ENCODE data around the gene SLC39A1.

Gene SLC39A1

DNA sequence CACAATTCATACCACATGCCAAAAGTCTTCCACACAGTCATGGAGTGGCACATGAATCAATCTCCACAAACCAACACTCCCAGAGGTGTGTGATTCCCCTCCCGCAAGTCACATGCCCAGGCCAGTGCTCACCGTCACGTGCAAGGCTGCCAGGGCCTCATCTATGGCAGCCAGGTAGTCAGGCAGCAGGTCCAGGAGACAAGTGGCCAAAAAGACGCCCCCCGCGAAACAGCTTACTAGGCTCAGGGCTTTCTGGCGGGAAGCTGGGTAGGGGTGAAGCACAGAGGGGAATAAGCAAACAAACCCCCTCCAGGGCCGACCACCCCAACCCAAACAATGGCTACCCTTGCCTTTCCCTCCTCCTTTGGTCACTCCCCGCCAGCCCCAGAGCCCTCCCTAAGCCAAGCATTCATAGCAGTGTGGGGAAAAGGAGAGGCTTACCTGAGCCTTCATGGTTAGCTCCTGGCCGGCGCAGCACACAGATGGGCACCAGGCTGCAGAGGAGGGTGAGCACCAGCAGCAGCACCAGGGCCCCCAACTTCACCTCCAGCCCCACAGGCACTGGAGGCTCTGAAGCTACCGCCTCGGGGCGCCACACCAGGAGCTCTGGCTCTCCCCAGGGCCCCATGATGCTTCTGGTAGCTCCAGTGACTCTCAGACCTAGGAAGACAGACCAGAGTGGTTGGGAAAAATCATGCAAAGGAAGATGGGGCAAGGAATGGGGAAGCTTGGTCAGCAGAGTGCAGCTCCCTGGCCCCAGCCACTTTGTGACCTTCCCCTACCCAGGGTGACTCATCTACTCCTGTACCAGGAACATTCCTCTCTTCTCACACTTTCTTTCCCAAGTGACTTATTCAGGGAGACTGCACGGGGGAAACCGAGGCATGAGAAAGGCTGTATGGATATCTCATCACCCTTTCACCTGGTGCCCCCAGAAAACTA lies 978 bp downstream of the SLC39A1 start:
- DNase-seq (ENCODE audit: extremely low read depth, low read depth): no peak
- TF ChIP-seq, protein P1, sequence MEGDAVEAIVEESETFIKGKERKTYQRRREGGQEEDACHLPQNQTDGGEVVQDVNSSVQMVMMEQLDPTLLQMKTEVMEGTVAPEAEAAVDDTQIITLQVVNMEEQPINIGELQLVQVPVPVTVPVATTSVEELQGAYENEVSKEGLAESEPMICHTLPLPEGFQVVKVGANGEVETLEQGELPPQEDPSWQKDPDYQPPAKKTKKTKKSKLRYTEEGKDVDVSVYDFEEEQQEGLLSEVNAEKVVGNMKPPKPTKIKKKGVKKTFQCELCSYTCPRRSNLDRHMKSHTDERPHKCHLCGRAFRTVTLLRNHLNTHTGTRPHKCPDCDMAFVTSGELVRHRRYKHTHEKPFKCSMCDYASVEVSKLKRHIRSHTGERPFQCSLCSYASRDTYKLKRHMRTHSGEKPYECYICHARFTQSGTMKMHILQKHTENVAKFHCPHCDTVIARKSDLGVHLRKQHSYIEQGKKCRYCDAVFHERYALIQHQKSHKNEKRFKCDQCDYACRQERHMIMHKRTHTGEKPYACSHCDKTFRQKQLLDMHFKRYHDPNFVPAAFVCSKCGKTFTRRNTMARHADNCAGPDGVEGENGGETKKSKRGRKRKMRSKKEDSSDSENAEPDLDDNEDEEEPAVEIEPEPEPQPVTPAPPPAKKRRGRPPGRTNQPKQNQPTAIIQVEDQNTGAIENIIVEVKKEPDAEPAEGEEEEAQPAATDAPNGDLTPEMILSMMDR (IDR thresholded peaks at IDR 0.05; ENCODE audit: low read depth, low read length): no peak

- DNase-seq (ENCODE audit: extremely low read depth, low read depth): no peak
- TF ChIP-seq, protein P1 (IDR thresholded peaks at IDR 0.05; ENCODE audit: low read depth, low read length): no peak
Observed at GRCh38 chr1:153961421-153961820, 1.9 kb downstream of the SLC39A1 start.

DNA sequence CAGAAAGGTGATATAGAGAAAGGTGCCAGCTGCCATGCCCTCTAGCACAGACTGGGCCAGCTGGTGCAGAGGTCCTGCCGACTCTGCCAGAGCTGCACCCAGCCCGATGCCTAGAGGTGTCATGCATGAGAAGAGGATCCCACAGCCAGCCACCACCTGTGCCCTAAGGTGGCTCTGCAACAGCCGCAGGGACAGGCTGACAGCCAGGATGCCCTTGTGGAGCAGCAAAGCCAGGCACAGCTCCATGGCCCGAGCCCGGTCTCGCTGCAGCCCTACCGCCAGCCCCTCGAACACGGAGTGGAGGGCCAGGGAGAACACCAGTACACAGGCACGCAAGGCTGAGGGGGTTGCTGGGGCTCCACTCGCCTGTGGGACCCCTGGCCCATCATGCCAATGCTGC lies 3.1 kb downstream of the SLC39A1 start:
- TF ChIP-seq, protein P1 (IDR thresholded peaks at IDR 0.05; ENCODE audit: low read depth, low read length): no peak

DNA sequence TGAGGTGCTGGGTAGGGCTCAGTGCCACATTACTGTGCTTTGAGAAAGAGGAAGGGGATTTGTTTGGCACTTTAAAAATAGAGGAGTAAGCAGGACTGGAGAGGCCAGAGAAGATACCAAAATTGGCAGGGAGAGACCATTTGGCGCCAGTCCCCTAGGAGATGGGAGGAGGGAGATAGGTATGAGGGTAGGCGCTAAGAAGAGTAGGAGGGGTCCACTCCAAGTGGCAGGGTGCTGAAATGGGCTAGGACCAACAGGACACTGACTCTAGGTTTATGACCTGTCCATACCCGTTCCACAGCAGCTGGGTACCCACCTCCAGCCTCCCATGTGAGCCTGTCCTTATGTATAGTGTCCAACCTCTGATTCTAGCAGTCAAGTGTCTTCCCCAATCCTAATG lies 3.9 kb downstream of the SLC39A1 start:
- TF ChIP-seq, protein P1 (IDR thresholded peaks at IDR 0.05; ENCODE audit: low read depth, low read length): no peak
- DNase-seq (ENCODE audit: extremely low read depth, low read depth): no peak

More for the DNA sequence above, 3.1 kb downstream of the SLC39A1 start:
- DNase-seq (ENCODE audit: extremely low read depth, low read depth): no peak

- TF ChIP-seq, protein P1 (IDR thresholded peaks at IDR 0.05; ENCODE audit: low read depth, low read length): no peak
Observed at GRCh38 chr1:153958961-153959260, 4.4 kb downstream of the SLC39A1 start.

DNA sequence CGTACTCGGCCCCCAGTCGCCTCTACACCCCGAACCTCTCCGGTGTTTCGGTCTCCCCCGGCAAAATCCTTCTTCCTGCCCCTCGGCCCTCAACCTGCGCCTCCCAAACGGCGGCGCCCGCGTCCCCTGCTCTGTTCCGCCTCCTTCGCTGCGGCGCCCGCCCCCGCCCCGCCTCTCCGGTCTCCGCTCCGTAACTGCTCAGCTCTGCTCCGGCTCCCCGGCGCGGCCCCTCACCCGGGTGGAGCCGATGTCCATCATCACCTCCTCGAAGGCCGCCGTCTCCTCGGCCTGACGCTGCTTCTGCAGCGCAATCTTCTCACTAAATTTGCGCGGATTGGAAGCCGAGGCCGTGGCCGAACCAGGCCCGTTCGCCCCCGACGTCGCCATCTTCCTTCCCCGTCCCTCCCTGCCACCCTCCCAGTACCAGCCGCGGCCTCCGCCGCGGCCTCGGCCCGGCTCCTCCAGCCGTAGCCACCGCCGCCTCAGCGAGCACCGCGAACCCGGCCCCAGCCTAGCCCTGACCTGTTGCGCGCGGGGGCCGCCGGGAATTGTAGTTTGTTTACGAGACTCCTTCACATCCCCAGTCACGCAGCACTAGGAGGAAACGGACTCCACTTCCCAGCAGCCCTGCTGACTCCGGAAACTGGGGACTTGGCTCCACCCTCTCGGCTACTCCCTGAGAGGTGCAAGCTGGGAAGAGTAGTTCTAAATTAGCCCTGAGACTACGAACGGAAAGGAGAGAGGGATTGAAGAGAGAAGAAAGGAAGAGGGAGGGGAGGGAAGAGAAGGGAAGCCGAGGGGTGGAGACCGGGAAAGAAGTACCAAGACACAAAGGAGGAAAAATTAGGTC lies 5.0 kb downstream of the SLC39A1 start, which contains the start of gene CRTC2:
Gene CRTC2 (minus strand): TSS at position 502 of the 850 bp plus-strand sequence. CDS start 115 bp downstream, at position 387.
- TF ChIP-seq, protein P1 (IDR thresholded peaks at IDR 0.05; ENCODE audit: low read depth, low read length): no peak; the same call in none of the 2 replicates
- DNase-seq (ENCODE audit: extremely low read depth, low read depth): peak; percentile 94

More at GRCh38 chr1:153958961-153959260, 4.4 kb downstream of the SLC39A1 start:
- DNase-seq (ENCODE audit: extremely low read depth, low read depth): no peak
